HG03108 (cell line): ENCODE data around the gene KIAA1143.

Experiments
- ATAC-seq: cut with Tn5 transposase; IDR thresholded peaks from one replicate; pipeline ENCODE4 v1.9.1; 2021; ENCODE audit warnings: moderate library complexity; ENCODE audit not compliant: unreplicated experiment

Gene KIAA1143

GRCh38 chr3:44761424-44762169 lies at the start of gene KIAA1143, which contains the start of gene KIF15:
KIAA1143 (minus strand) TSS chr3:44761619; CDS start chr3:44761602, 17 bp downstream.
KIF15 (plus strand) TSS chr3:44761794; CDS start chr3:44761866, 72 bp downstream.
- peak; percentile 87 for ATAC-seq

GRCh38 chr3:44805960-44806359 lies 44.5 kb upstream of the KIAA1143 start:
- ATAC-seq = no peak

- peak; percentile 81 for ATAC-seq
These were observed 41.9 kb upstream of the KIAA1143 start for GRCh38 chr3:44803298-44803697.

GRCh38 chr3:44802011-44802410 lies 40.6 kb upstream of the KIAA1143 start:
- ATAC-seq = no peak

GRCh38 chr3:44795197-44795596 lies 33.8 kb upstream of the KIAA1143 start:
- ATAC-seq = no peak

GRCh38 chr3:44782891-44783290 lies 21.5 kb upstream of the KIAA1143 start:
- ATAC-seq = no peak

- no peak for ATAC-seq
These were observed 10.7 kb upstream of the KIAA1143 start for GRCh38 chr3:44772099-44772442.

GRCh38 chr3:44771424-44772098 lies 10.1 kb upstream of the KIAA1143 start:
- ATAC-seq = no peak

- no peak for ATAC-seq
These were observed 2.8 kb upstream of the KIAA1143 start for GRCh38 chr3:44764248-44764647.

- ATAC-seq = no peak
These were observed 1.3 kb upstream of the KIAA1143 start for GRCh38 chr3:44762690-44763089.

GRCh38 chr3:44762170-44762677 lies 805 bp upstream of the KIAA1143 start:
- ATAC-seq = no peak

GRCh38 chr3:44761101-44761423 lies 357 bp downstream of the KIAA1143 start:
- ATAC-seq = no peak

- ATAC-seq = no peak
These were observed 26.7 kb downstream of the KIAA1143 start for GRCh38 chr3:44734646-44735168.

- no peak for ATAC-seq
These were observed 32.0 kb downstream of the KIAA1143 start, which contains the start of gene ZNF501 for GRCh38 chr3:44729384-44729910. ZNF501 (plus strand) TSS chr3:44729635; CDS start chr3:44734422, 4,787 bp downstream.

GRCh38 chr3:44722103-44722401 lies 39.4 kb downstream of the KIAA1143 start:
- ATAC-seq = no peak

- no peak for ATAC-seq
These were observed 40.0 kb downstream of the KIAA1143 start for GRCh38 chr3:44721231-44722102.

- no peak for ATAC-seq
These were observed 48.9 kb downstream of the KIAA1143 start, which contains the start of gene ZNF502 for GRCh38 chr3:44712455-44713075. ZNF502 (plus strand) TSS chr3:44712660; CDS start chr3:44720262, 7,602 bp downstream.
